ENCODE data around the gene DDX54.

DNA sequence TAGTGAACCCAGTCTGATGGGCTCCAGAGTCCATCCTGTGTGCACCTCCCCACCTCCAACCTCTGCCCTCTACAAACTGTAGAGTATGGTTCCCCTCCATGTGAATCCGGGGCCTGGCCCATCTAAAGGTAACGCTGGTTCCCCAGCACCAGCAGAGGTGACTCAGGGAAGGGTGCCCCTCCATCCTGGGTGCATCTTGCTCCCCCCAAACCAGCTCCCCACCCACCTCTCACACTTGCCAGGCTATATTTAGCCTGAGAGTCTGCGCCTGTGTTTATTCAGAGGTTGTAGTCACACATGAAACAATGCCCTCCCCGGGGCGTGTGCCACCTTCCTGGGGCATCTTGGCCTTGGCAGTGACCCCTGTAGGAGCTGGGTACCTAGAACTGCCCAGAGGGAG lies 75.9 kb downstream of the DDX54 start:
- TF ChIP-seq, protein P1, sequence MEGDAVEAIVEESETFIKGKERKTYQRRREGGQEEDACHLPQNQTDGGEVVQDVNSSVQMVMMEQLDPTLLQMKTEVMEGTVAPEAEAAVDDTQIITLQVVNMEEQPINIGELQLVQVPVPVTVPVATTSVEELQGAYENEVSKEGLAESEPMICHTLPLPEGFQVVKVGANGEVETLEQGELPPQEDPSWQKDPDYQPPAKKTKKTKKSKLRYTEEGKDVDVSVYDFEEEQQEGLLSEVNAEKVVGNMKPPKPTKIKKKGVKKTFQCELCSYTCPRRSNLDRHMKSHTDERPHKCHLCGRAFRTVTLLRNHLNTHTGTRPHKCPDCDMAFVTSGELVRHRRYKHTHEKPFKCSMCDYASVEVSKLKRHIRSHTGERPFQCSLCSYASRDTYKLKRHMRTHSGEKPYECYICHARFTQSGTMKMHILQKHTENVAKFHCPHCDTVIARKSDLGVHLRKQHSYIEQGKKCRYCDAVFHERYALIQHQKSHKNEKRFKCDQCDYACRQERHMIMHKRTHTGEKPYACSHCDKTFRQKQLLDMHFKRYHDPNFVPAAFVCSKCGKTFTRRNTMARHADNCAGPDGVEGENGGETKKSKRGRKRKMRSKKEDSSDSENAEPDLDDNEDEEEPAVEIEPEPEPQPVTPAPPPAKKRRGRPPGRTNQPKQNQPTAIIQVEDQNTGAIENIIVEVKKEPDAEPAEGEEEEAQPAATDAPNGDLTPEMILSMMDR (IDR thresholded peaks at IDR 0.05): no peak
- no peak for TF ChIP-seq POLR2A (IDR thresholded peaks at IDR 0.05)

All from body of pancreas (tissue), 4 donors.